Transverse colon (tissue), 3 donors: Measurements from ENCODE around the gene NEU2.

Experiments
- EP300 ChIP-seq: sonication (generic); formaldehyde crosslinking; IDR thresholded peaks from one replicate; pipeline ENCODE4 v1.6.1; 2017; ENCODE audit warnings: antibody characterized with exemption, low read depth
- POLR2A ChIP-seq: fragments of 450-650 bp; IDR thresholded peaks from one replicate; pipeline ENCODE4 v1.6.1; 2016; ENCODE audit warnings: antibody characterized with exemption, mild to moderate bottlenecking, moderate library complexity
- POLR2AphosphoS5 ChIP-seq, 3 donors: sonication (generic); formaldehyde crosslinking; IDR thresholded peaks; one replicate each; pipeline ENCODE4 v1.6.1; 2016; ENCODE audit warnings: antibody characterized with exemption in 3 of 3

DNA sequence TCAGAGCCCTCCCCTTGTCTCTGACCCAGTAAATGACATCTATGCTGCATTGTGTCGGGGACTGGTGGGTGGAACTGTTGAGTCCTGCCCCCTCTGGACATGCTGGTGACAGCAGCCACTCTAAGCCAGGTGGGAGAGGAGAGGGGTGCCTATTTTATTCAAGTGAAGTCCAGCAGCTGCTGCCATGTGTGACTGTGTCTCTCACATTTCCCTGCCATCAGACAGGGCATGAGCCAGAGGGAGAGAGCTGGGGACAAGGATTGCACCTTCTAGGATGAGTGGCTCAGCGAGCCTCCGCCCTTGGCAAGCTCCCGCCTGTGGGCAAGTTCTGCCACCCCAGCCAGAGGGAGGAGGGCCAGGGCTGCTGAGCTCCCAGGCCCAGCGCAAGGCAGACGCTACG lies 33.1 kb upstream of the NEU2 start:
- no peak for TF ChIP-seq EP300
- no peak for TF ChIP-seq POLR2A
- no peak for TF ChIP-seq POLR2AphosphoS5 (IDR thresholded peaks at IDR 0.05)
